K562 (cell line): ENCODE data around the gene HRH1. TPM values are rescaled to one million over a fixed set of nuclear protein-coding genes. Genes with fewer than 3 reads are reported as not detected.

Experiments used
- ATAC-seq: fragments of 200-7000 bp; cut with Tn5 transposase; 3 replicates; pipeline ENCODE4 v1.9.1; 2020; ENCODE audit warnings: moderate library complexity
- BruUV-seq: library from RNA; stranded (reverse); fragments of 400-500 nt; replicated peaks from 2 replicates; lab custom pipeline; 2021; lab: Mats Ljungman, UMichigan
- CTCF ChIA-PET: fragments of 300-600 bp; formaldehyde crosslinking; extraction: SDS; loops from one replicate; lab custom pipeline; 2021; ENCODE audit warnings: low intra/inter-chr PET ratio; lab: Yijun Ruan, JAX
- POLR2A ChIA-PET: fragments of 300-600, 350-650 bp; sonication (Branson Sonifier 250); formaldehyde crosslinking; extraction: SDS; loops from one replicate; lab custom pipeline; 2021; ENCODE audit warnings: antibody characterized with exemption, inconsistent platforms; lab: Yijun Ruan, JAX
- DNase-seq, 4 experiments: peaks; one replicate each; pipeline versions ENCODE4 v3.0.0 to v3.0.0-alpha.2; 2011 to 2018; ENCODE audit warnings: low spot score in 3 of 4, mixed read lengths in 3 of 4; ENCODE audit errors: extremely low read depth in 1 of 4
- FAIRE-seq: peaks from 2 replicates; lab custom pipeline; 2011; peaks lifted over from hg19 to GRCh38; lab: Jason Lieb, UNC
- H2AFZ ChIP-seq: 2 replicates; pipeline ENCODE4 v1.6.0; 2011; ENCODE audit warnings: low read depth, low read length, control low read depth, inconsistent platforms
- H3K27ac ChIP-seq: fragments of 200-600 bp; 3 replicates; pipeline ENCODE4 v1.8.0; 2011; ENCODE audit warnings: low read depth, mild to moderate bottlenecking, control low read depth, inconsistent platforms, low read length, moderate library complexity, mixed read lengths; ENCODE audit errors: extremely low read depth
- H3K27me3 ChIP-seq, 2 experiments: fragments of 300-600 bp in 1 of 2; 2 replicates in 1 of 2; 3 replicates in 1 of 2; pipeline versions ENCODE4 v1.6.0 to v1.8.0; 2011; ENCODE audit warnings: inconsistent platforms in 2 of 2, low read length in 2 of 2, mild to moderate bottlenecking in 1 of 2, mixed read lengths in 1 of 2, moderate library complexity in 1 of 2; ENCODE audit not compliant: control insufficient read depth in 2 of 2, insufficient read depth in 2 of 2
- H3K36me3 ChIP-seq: fragments of 300-600 bp; 3 replicates; pipeline ENCODE4 v1.8.0; 2011; ENCODE audit warnings: mild to moderate bottlenecking, low read length, inconsistent platforms; ENCODE audit not compliant: control insufficient read depth, insufficient read depth
- H3K4me1 ChIP-seq, 2 experiments: fragments of 200-600 bp in 1 of 2; replicated peaks in 1 of 2; 2 replicates in 1 of 2; 3 replicates in 1 of 2; pipeline versions ENCODE4 v1.5.1 to v1.8.0; 2011; ENCODE audit warnings: inconsistent platforms in 2 of 2, low read length in 2 of 2, mild to moderate bottlenecking in 1 of 2, mixed read lengths in 1 of 2, moderate library complexity in 1 of 2; ENCODE audit not compliant: control insufficient read depth in 2 of 2, insufficient read depth in 2 of 2
- H3K4me2 ChIP-seq: 2 replicates; pipeline ENCODE4 v1.6.1; 2011; ENCODE audit warnings: low read length, control low read depth, inconsistent platforms, mixed read lengths; ENCODE audit not compliant: insufficient read depth
- H3K4me3 ChIP-seq: fragments of 200-600 bp; sonication (generic), shearing (Covaris generic); 2 replicates; pipeline ENCODE4 v1.5.1; 2016; ENCODE audit warnings: control low read depth, inconsistent platforms
- H3K79me2 ChIP-seq: fragments of 200-600 bp; 3 replicates; pipeline ENCODE4 v1.8.0; 2011; ENCODE audit warnings: low read length, inconsistent platforms; ENCODE audit not compliant: control insufficient read depth, insufficient read depth
- H3K9ac ChIP-seq, 2 experiments: 2 replicates each; pipeline versions ENCODE4 v1.6.0 to v1.6.1; 2011; ENCODE audit warnings: low read depth in 2 of 2, low read length in 2 of 2, control low read depth in 1 of 2, inconsistent platforms in 1 of 2, mild to moderate bottlenecking in 1 of 2, mixed read lengths in 1 of 2; ENCODE audit not compliant: insufficient read depth in 1 of 2
- H3K9me1 ChIP-seq: one replicate; pipeline ENCODE4 v1.6.0; 2011; ENCODE audit warnings: inconsistent platforms, mild to moderate bottlenecking, low read length, moderate library complexity; ENCODE audit not compliant: control insufficient read depth, insufficient read depth
- H3K9me3 ChIP-seq: replicated peaks from 2 replicates; pipeline ENCODE4 v1.5.1; 2011; ENCODE audit warnings: low read depth, low read length, inconsistent platforms; ENCODE audit not compliant: control insufficient read depth, insufficient read depth
- H4K20me1 ChIP-seq: replicated peaks from 2 replicates; pipeline ENCODE4 v1.6.1; 2011; ENCODE audit warnings: low read length, inconsistent platforms, mixed read lengths; ENCODE audit not compliant: control insufficient read depth, insufficient read depth
- FOXK2 ChIP-seq, 2 experiments: fragments of 450-650 bp; IDR thresholded peaks in 1 of 2; conservative IDR thresholded peaks in 1 of 2; 2 replicates each; pipeline ENCODE4 v1.6.1; 2016; ENCODE audit warnings: low read depth in 2 of 2, mild to moderate bottlenecking in 1 of 2
- HLTF ChIP-seq: fragments of 450-650 bp; IDR thresholded peaks from 2 replicates; pipeline ENCODE4 v1.6.1; 2016
- HMGN3 ChIP-seq: IDR thresholded peaks from 2 replicates; pipeline ENCODE4 v1.6.1; 2011; ENCODE audit warnings: borderline replicate concordance, low read depth, mild to moderate bottlenecking, mixed read lengths, low read length; ENCODE audit not compliant: insufficient read length; ENCODE audit errors: extremely low read depth
- RFX7 ChIP-seq: fragments of 250-450 bp; sonication (Bioruptor Pico); IDR thresholded peaks from 2 replicates; pipeline ENCODE4 v1.5.1; 2021; ENCODE audit warnings: mild to moderate bottlenecking
- TSC22D4 ChIP-seq: fragments of 450-650 bp; IDR thresholded peaks from 2 replicates; pipeline ENCODE4 v1.6.1; 2016; ENCODE audit warnings: missing genetic modification characterization, missing biosample characterization, control low read depth
- USF1 ChIP-seq: sonication (generic); formaldehyde crosslinking; IDR thresholded peaks from 2 replicates; pipeline ENCODE4 v1.9.0; 2022; ENCODE audit warnings: mild to moderate bottlenecking, missing genetic modification reagents
- ZNF121 ChIP-seq: sonication (generic); formaldehyde crosslinking; conservative IDR thresholded peaks from 2 replicates; pipeline ENCODE4 v1.8.0; 2022; ENCODE audit warnings: missing genetic modification reagents
- ZNF133 ChIP-seq: fragments of 250-450 bp; sonication (Bioruptor Pico); IDR thresholded peaks from 2 replicates; pipeline ENCODE4 v1.4.0; 2020; ENCODE audit warnings: mild to moderate bottlenecking
- ZNF277 ChIP-seq: fragments of 250-450 bp; sonication (Bioruptor Pico); IDR thresholded peaks from 2 replicates; pipeline ENCODE4 v1.8.0; 2022; ENCODE audit warnings: inconsistent platforms, mild to moderate bottlenecking, moderate library complexity, borderline replicate concordance
- ZNF408 ChIP-seq: fragments of 250-450 bp; sonication (Bioruptor Pico); IDR thresholded peaks from 2 replicates; pipeline ENCODE4 v1.4.0; 2020; ENCODE audit warnings: low read depth, mild to moderate bottlenecking, moderate library complexity
- WGBS: fragments of 100-300 bp; shearing (Covaris generic); methylation state at CpG from one replicate; pipeline ENCODE4 v1.1.6; 2016; ENCODE audit warnings: low coverage, mixed read lengths; ENCODE audit not compliant: insufficient coverage; ENCODE audit errors: missing lambda C conversion rate; 5-methylcytosine and 5-hydroxymethylcytosine counted together
- in situ Hi-C: fragments of 300-500 bp; cut with MboI; formaldehyde crosslinking; loops from 4 replicates; pipeline ENCODE4 v1.15.0; 2018; ENCODE audit warnings: inconsistent platforms, mixed read lengths
- intact Hi-C: fragments of 100-400 bp; cut with micrococcal nuclease; formaldehyde crosslinking; loops from 2 replicates; pipeline ENCODE4 v1.14.2; 2022
- polyA plus RNA-seq, 8 experiments: library from polyadenylated mRNA; depleted of rRNA in 4 of 8; stranded (reverse) in 5 of 8; unstranded in 3 of 8; fragments of >200 nt; fragmentation: Nextera tagmentation in 2 of 8; fragmentation: Illumina TruSeq in 1 of 8; extraction: Ambion mirVana in 2 of 8; extraction: Trizol in 1 of 8; gene quantifications; 2 replicates each; pipeline versions ENCODE4 v1.2.1 to v1.2.3, GENCODE V29; 2011 to 2014; ENCODE audit warnings: inconsistent platforms in 1 of 8, missing spikeins in 1 of 8
- total RNA-seq, 7 experiments: library from RNA; depleted of rRNA in 6 of 7; stranded (reverse); fragments of >200 nt in 6 of 7; fragmentation: Illumina TruSeq in 2 of 7; extraction: Trizol in 2 of 7; gene quantifications; 2 replicates each; pipeline versions ENCODE4 v1.2.1 to v1.2.3, GENCODE V29; 2011 to 2021; ENCODE audit warnings: low replicate concordance in 1 of 7
- TF ChIP-seq, protein P1 (sequence below): IDR thresholded peaks from 2 replicates; pipeline ENCODE4 v1.6.1; 2012; ENCODE audit warnings: low read depth, low read length, improper control_type of control experiment, borderline replicate concordance
- TF ChIP-seq, protein P2 (sequence below): fragments of 250-450 bp; sonication (Bioruptor Pico); IDR thresholded peaks from 2 replicates; pipeline ENCODE4 v1.4.0; 2020; ENCODE audit warnings: mild to moderate bottlenecking, moderate library complexity, borderline replicate concordance

Gene HRH1
- total and polyA plus RNA-seq, 9 of the 15 experiments (the other 6 are each of a cell fraction or from before 2014, with no cell fraction given) = 0.03 to 0.15 (median 0.06) TPM; not detected in 1

DNA sequence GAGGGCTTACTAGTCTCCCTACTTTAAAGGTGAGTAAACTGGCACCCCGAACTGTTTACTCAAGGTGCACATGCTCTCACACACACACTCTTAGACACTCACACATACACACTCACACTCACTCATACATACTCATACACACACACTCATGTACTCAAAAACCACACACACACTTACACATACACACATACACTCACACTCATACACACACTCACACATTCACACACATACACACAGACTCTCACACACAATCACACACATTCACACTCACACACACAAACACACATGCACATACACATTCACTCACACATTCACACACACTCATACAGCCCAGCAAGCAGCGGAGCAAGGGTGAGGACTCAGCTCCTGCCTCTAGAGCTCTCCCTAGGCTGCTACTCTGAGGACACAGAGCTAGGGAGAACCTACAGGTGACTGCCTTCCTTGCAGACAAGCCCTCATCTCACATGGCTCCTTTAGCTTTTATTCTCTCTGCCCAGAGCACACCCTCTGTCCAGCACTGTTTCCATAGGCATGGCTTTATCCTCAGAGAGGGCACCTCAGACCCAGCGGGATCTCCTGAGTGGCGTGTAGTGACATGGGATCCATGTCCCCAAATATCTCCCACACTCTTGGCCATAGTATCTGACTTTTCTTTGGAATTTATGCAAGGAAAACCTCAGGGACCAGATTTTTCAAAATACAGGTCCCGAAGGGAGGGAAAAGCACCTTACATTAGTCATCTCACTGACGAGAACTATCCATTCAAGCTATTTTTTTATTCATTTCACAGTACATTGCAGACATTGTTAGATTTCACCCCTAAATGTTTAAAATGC, 91.8 kb downstream of the HRH1 start (continued):
- TF ChIP-seq TSC22D4 (tag) (no peak), HMGN3 (no peak), HLTF (0 out of 2 replicates have a peak, but pooled peaks have one; percentile 31), USF1 (CRISPR knock-in tag) (no peak), ZNF133 (no peak), FOXK2 (conservative IDR thresholded peaks at IDR 0.05 in 1 of 2, IDR thresholded peaks at IDR 0.05 in 1 of 2; ENCODE audit: low read depth in 2 of 2) (0 out of 4 replicates have a peak, but pooled peaks of 1 of the 2 experiments have one; percentile 36)
- TF ChIP-seq, protein P1, sequence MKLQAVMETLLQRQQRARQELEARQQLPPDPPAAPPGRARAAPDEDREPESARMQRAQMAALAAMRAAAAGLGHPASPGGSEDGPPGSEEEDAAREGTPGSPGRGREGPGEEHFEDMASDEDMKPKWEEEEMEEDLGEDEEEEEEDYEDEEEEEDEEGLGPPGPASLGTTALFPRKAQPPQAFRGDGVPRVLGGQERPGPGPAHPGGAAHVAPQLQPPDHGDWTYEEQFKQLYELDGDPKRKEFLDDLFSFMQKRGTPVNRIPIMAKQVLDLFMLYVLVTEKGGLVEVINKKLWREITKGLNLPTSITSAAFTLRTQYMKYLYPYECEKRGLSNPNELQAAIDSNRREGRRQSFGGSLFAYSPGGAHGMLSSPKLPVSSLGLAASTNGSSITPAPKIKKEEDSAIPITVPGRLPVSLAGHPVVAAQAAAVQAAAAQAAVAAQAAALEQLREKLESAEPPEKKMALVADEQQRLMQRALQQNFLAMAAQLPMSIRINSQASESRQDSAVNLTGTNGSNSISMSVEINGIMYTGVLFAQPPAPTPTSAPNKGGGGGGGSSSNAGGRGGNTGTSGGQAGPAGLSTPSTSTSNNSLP = no peak

DNA sequence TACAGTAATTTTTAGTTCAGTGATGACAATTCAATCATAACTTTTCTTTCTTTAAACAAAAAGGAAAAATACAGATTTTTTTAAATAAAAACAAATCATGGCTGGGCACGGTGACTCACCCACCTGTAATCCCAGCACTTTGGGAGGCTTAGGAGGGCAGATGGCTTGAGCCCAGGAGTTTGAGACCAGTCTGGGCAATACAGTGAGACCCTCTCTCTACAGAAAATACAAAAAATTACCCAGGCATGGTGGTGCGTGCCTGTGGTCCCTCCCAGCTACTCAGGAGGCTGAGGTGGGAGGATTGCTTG, 92.3 kb downstream of the HRH1 start:
- in situ Hi-C loops (no loop called here), intact Hi-C loops (no loop called here)
- CTCF ChIA-PET = no interaction called here
- no peak for ATAC-seq
- H3K4me2 ChIP-seq = no peak overlapping the region
- no peaks in the 10 kb centered on the region for H3K36me3 ChIP-seq
- H3K9ac ChIP-seq = no peak overlapping the region
- no peak for FAIRE-seq
- no peaks in the 10 kb centered on the region for H3K9me3 ChIP-seq
- H3K27me3 ChIP-seq = peaks cover 10% of the 10 kb centered on the region in 2 experiments; a peak in 4 of 5 replicates
- H4K20me1 ChIP-seq = no peaks in the 10 kb centered on the region
- no peak for DNase-seq
- WGBS = 0% methylated on average over 2 of the region's 2 CpGs
- H3K79me2 ChIP-seq = no peaks in the 10 kb centered on the region
- no peak overlapping the region for H2AFZ ChIP-seq
- no TSS peak for BruUV-seq
- H3K9me1 ChIP-seq = no peaks in the 10 kb centered on the region
- POLR2A ChIA-PET = interaction anchor here (1.4 kb wide), 1 partner anchor 8 kb away, joined by 5 read pairs; no protein-coding TSS in a partner anchor
- peaks cover 0 to 17% of the 10 kb centered on the region in 2 experiments; a peak in 3 of 5 replicates for H3K4me1 ChIP-seq
- H3K27ac ChIP-seq = no peak overlapping the region
- H3K4me3 ChIP-seq = no peak overlapping the region
- TF ChIP-seq ZNF408 (CRISPR knock-in tag) (no peak), ZNF277 (CRISPR knock-in tag) (no peak), ZNF121 (CRISPR knock-in tag) (no peak), RFX7 (CRISPR knock-in tag) (no peak)
- TF ChIP-seq, protein P2, sequence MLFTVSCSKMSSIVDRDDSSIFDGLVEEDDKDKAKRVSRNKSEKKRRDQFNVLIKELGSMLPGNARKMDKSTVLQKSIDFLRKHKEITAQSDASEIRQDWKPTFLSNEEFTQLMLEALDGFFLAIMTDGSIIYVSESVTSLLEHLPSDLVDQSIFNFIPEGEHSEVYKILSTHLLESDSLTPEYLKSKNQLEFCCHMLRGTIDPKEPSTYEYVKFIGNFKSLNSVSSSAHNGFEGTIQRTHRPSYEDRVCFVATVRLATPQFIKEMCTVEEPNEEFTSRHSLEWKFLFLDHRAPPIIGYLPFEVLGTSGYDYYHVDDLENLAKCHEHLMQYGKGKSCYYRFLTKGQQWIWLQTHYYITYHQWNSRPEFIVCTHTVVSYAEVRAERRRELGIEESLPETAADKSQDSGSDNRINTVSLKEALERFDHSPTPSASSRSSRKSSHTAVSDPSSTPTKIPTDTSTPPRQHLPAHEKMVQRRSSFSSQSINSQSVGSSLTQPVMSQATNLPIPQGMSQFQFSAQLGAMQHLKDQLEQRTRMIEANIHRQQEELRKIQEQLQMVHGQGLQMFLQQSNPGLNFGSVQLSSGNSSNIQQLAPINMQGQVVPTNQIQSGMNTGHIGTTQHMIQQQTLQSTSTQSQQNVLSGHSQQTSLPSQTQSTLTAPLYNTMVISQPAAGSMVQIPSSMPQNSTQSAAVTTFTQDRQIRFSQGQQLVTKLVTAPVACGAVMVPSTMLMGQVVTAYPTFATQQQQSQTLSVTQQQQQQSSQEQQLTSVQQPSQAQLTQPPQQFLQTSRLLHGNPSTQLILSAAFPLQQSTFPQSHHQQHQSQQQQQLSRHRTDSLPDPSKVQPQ (CRISPR knock-in tag) = no peak
